GM19468 (cell line): ENCODE measurements around the gene PUS7.

ENCODE experiments used
- ATAC-seq: cut with Tn5 transposase; IDR thresholded peaks from one replicate; pipeline ENCODE4 v1.9.1; 2021; ENCODE audit warnings: mild to moderate bottlenecking, moderate library complexity, moderate number of reproducible peaks; ENCODE audit not compliant: unreplicated experiment; ENCODE audit errors: extremely low read depth

Gene PUS7

DNA sequence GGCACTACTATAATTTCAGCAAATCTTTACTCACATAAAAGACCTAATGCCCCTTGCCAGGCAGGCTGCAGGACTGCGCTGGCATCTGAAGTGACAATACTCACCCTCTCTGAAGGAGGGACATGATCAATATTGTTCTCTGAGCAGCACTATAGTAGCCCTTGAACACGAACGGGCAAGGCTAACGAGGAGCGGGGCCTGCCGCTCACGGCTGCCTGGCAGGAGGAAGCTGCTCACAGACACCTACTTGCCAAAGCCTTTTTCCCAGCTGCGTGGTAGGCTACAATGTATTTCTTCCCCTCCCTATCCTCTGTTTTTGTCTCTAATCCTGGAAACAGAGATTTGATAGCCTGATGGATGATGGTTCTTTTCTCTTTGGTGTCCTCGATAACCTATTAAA, 19.9 kb downstream of the PUS7 start:
- ATAC-seq = no peak

DNA sequence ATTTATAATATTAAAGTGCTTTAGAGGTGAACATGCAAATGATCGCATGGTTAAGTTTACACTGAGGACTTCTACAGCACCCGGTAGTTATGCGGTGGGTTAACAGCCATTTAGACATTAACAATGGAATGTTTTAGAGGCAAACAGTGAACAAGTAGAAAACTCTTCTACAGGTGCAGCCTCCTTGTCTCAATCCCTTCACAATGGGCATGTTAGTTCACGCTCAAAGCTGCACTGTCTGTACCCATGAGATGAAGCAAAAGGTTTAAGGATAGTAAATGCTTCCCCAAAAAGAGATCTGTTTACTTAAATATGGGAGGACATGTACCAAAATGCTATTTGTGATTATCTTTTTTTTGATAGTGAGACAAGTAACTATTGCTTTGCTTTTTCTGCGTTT, 25.1 kb downstream of the PUS7 start:
- ATAC-seq = no peak

DNA sequence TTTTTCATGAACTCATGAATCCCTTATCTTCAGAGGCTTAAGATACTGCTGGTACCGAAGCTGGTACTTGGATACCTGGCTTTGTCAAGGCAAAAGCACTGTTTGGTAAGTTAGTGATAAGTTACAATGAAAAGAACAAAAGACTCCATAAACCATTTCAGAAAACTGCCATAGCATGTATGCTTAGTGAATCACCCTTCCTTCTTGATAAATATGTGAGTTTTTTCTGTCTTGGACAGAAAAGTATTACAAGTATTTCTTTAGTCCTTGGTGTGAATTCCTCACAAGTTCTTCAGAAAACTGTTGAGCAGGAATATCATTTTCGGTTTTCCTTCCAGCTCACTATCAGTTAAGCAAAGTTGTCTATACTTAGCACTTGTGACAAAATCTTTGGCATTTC, 25.6 kb downstream of the PUS7 start:
- no peak for ATAC-seq

DNA sequence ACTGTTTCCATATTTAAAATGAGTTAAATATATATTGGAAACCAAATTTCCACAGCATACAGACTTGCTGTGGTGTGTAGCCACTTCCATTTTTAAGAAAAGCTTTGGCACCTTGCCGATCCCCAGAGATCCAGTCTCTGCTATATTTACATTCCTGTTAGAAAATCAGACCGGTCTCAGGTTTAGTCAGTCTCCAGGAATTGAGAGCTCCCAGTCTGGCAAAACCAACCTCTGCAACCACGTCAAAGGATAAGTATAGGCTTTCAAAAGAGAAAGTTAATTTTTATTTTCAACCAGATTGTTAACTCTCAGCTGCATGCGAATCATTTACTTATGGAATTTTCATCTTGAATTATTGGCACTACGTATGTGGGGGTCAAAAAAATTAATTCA, 28.2 kb downstream of the PUS7 start:
- ATAC-seq = no peak

DNA sequence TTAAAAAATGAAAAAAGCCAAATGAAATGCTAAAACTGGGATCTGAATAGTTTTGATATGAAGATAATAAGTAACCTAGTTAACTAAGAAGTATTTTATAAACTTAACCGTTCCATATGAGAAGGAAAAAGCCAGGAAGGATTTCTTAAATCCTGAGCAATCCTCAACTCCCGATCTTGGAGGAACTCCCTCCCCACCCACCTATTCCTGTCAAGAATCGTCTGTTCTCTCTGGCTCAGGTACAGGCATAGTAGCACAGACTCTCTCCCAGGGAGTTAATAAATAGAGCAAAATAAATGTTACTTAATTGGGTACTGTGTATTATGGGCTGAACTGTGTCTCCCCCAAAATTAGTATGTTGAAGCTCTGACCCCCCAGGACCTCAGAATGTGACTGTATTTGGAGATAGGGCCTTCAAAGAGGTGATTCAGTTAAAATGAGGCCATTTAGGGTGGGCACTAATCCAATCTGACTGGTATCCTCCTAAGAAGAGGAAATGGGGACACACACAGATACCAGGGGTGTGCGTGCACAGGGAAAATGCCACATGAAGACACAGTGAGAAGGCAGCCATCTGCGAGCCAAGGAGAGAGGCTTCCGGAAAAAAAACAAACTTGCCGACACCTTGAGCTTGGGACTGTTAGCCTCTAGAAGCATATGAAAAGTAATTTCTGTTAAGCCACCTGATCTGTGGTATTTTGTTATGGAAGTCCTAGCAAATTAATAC, 28.7 kb downstream of the PUS7 start:
- no peak for ATAC-seq

DNA sequence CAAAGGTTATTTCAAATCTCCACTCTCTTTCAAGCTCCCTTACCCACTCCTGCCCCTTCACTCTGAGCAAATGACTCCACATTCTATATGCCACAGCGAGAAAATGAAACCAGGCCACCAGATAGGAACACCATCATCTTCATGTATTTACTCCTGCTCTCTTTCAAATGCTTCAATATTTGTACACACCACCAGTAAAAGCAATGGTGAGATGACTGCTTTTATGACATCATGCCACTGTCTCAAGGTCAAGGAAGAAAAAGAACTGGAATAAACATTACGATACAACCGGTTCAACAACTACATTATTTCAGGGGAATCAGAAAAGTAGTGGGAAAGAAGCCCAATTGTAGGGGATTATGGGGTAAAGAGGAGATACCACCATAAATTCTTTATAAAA, 32.7 kb downstream of the PUS7 start:
- no peak for ATAC-seq

DNA sequence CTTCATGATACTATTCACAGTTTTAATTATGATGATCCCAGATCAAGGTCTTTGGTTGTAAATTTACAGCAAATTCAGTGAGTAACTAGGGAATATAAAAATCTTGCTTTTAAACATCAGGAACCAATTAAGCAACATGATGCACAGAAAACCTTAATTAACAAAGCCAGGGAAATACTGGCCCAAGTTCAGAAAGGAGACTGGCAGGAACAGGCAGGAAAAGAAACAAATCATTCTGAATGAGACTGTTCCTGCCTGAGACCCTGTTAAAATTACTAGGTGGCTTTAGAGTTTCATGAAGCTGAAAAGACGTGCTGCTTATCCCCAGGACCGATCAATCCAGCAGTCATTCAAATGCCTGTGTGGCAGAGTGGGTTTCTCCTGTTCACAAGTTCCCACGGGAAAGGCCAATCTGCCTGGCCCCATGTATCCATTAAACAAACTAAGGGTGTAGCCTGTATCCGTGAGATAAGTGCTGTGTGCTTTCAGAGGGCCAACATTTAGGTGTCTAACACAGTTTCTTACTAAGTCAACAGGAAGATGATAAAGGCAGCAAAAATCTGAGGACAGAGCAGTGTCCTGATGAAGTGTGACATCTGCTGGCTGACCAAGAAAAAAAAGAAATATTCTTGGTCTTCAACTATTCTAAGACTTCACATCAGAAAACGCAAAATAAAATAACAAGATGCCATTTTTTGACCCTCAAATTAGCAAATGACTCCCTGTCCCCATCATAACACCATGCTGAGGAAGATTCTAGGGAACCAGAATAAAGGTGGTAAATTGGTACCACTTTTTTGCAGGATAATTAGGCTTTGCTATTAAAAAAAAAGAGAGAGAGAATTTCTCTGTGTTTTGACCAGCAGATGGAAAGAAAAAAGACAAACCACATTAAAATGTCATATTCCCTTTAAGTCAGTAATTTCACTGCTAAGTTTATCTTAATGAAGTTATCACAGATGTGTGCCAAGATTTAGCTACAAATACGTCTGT, 34.2 kb downstream of the PUS7 start:
- no peak for ATAC-seq

DNA sequence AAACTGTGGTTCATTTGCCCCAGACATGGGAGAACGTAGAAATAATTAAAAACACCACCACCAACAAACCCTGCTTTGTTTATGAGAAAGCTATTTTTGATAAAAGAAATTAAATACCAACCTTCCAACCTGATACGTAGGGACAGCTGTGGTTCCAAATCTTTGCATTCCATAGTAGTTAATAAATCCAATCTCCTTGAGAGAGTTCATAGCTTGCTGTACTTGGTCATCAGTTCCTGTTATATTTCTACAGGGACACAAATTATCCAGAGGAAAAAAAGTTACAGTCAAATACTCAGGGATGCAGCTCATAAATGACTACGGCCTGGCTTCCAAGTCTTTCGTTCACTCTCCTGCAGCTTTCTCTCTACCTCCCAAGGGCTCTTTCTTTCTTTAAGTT, 41.1 kb downstream of the PUS7 start:
- ATAC-seq = no peak

DNA sequence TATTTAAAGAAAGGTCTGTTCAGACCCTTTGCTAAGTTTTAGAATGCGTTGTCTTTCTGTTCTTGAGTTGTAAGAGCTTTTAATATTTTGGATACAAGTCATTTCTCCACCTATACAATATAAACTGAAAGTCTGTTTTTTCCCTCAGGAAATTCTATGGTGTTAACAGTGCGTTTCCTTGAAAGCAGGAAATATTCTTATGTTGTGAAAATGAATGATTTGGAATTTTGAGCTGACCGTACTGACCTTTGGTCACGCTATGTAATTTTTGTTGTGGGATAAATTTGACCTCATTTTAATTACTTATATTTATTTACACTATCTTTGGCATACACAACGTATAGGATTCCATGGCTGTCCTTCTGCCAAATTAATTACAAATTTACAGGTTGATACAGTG, 43.5 kb downstream of the PUS7 start:
- no peak for ATAC-seq

DNA sequence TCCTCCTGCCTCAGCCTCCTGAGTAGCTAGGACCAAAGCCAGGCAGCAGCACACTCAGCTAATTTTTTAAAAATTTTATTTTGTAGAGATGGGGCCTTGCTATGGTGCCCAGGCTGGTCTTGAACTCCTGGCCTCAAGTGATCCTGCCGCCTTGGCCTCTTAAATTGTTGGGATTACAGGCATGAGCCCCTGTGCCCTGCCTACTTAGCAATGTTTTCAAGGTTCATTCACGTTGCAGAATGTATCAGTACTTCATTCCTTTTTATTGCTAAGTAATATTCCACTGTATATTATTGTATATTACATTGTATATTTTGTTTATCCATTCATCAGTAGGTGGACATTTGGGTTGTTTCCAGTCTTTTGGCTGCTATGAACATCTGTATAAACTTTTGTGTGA, 44.2 kb downstream of the PUS7 start:
- no peak for ATAC-seq

DNA sequence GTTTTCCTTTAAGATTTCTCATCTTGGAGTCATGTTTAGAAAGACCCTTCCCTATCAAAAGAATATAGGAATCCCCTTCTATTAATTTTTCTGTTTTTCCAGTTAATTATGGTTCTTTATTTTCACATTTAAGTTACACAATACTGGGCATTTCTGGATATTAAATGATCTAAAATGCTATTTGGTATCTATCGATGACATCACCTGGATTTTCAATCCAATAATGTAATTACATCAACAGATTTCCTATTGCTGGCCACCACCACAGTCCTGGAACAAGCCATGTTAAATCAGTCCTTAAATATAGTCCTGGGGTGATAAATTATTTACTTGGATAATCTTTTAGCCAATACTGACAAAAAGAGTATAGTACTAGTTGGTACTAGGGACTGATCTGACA, 48.0 kb downstream of the PUS7 start:
- no peak for ATAC-seq

DNA sequence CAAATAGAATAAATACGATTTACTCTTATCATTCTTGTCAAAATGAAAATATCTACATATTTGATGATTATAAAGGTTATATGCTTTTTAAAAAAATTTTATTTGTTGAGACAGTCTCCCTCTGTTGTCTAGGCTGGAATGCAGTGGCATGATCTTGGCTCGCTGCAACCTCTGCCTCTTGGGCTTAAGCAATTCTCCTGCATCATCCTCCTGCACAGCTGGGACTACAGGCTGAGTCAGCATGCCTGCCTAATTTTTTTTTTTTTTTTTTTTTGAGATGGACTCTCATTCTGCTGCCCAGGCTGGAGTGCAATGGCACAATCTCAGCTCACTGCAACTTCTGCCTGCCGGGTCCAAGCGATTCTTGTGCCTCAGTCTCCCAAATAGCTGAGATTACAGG, 48.9 kb downstream of the PUS7 start:
- no peak for ATAC-seq

DNA sequence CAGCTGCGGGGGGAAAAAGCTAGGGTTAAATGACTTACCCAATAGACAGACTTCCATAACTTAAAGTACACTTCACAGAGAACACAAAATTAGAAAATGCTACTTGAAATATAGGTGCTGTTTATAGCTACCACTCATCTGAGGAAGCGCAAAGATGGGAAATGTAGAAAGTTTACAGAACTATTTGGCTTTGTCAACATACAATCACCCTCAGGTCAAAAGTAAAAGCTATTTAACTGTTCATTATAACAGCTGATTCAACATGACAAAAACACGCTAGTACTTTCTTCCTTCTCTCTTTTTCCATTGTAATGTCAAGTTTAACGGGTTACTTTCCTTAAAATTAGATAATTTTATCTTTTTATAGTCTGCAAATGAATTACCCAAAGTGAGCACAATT, 51.2 kb downstream of the PUS7 start:
- no peak for ATAC-seq

DNA sequence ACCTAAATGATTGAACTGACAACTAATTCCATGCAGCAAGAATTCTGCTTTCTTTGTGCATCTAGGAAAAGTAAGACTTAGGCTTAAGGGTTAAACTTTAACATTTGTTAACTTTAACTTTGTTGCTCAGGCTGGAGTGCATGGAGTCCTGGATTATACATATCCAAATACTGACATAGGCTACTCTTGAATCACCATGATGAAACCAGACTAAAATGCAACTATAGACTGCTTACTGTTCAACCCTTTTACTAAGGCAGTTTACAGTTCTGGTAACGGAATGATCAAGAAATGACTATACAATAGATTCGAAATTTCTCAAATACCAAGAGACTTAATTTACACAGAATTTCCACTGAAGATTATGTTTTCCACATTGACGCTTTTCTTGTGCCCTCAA, 52.0 kb downstream of the PUS7 start:
- no peak for ATAC-seq

DNA sequence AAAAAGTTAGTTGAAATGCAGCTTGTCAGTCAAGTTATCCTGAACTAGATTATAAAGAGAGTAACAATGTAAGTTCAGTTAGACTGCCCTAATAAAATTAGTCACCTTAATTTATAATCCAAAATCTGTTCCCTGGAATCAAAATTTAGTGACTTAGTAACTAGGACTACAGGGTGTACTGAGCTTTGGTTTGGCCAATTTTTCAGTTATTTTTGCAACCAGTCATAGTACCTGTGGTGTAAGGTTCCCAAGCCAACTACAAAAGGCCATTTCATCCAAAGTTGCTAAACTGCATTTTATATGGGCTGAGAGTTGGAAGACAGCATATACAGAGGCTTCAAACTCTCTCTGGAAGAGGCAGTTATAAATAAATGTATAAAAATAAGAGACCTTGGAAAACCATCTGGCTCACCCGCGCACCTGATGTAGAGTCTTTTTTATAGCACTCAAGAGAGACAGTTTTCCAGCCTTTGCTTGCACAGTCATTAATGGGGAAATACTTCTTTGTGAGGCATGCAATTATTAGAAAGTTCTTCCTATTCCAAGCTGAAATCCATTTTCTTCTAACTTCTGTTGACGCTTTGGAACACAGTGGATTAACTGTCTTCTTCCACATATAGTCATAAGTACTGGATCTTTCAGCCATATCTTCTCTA, 59.2 kb downstream of the PUS7 start:
- no peak for ATAC-seq

DNA sequence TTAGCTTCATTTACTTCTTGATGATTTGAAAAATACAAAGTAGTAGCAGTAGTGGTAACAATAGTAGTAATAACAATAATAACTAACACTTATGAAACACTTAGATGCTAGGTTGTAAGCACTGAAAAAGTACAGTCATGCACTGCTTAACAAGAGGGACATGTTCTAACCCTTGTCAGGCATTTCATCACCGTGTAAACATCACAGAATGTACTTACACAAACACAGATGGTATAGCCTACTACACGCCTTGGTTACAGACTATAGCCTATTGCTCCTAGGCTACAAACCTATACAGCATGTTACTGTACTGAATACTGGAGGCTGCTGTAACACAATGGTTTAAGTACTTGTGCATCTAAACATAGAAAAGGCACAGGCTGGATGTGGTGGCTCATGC, 60.6 kb downstream of the PUS7 start:
- ATAC-seq = no peak

DNA sequence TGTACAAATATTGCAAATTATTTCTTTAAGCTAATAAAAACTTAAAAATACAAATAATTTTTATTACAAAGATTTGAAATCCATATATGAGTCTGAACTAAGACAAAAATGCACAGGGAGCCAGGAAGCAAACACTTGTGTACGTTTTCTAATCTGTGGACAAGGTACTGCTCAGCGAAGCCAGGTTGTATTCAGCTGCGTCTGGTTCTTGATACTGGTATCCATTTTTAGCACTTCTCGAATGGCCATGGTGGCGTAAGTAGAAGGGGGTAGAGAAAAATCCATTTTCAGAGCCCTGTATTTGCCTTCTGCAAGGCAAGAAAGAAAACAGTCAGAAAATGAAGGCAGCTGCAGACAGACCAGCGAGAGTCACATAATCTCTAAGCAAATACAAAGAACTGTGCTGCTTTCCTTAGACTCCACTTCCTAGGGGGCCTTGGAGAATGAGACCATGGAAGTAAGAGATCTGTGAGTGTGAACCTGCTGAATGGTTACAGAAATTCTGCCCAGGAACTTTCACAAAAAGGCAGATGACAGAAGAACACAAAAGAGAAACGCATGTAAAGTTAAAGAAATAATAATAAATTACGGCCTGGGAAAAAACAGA, 64.3 kb downstream of the PUS7 start:
- ATAC-seq = no peak

DNA sequence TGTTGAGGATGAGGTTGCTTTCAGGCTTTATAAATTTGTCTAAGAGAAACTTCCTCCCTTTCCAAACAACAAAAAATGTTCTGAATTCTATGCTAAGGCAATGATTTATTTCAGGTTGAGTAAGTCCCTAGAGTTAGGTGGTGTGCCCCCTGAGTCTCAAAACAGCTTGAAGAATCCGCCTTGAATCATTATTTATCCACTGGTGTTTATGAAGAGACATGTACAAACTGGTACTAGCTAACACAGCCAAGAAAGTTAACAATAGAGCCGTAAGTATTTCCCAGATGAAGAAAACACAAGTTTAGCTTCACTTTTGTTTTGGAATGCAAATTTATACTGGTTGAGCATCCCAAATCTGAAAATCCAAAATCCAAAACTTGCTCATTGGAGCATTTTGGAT, 67.2 kb downstream of the PUS7 start:
- ATAC-seq = no peak

DNA sequence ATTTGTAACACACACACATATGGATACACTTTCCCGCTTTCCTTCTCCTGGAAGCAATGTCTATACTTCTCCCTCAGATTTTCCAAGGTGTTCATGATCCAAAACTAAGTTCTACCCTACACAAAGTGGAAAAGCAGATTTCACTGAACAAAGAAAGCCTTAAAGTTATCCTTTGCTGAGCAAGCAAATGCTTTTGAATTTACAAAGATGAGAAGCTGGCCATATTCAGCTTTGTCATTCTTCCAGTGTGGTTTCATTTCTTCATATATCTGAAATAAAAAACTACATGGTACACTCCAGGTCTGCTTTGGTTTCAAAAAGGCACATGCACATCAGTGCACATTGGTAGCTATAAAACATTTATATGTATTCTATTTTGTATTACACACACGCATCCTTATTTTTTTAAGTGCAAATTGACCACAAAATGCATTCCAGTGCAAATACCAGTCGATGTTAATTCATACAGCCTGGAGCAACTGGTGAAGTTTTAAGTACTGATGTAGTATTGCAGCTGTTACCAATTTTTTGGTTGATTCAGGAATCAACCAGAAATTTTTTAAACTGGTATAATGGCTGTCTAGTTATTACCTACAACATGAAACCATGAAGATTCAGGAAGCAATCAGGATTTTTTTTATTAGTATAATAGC, 67.8 kb downstream of the PUS7 start:
- no peak for ATAC-seq

DNA sequence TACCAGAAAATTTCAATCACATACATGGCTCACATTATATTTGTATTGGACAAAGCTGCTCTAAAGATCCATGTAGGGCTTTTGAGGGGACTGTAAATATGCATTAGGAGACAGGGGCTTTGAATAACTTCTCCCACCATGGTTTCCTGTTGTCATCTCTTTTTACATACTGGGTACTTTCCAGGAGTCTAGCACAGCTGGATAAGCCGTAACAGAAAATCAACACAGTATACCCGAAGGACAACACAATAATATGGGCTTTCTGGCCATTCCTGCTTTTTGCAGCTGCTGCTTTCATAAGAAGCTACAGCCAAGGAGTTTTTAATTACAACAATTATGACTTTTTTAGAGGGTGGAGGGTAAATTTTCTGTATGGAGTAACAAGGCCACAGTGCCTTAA, 70.0 kb downstream of the PUS7 start:
- ATAC-seq = no peak
